Measurements from ENCODE around the gene RBM20. TPM values are rescaled to one million over a fixed set of nuclear protein-coding genes. Genes with fewer than 3 reads are reported as not detected.

The RBM20 gene
- total and polyA plus RNA-seq, 10 of the 15 experiments (the other 5 are each of a cell fraction or from before 2014, with no cell fraction given) = 0.04 to 0.26 (median 0.15) TPM

- TF ChIP-seq ZNF592 (IDR thresholded peaks at IDR 0.05) = no peak
- TF ChIP-seq WRNIP1 (IDR thresholded peaks at IDR 0.05; ENCODE audit: borderline replicate concordance, low read depth, low read length) = no peak
- TF ChIP-seq ESRRA (IDR thresholded peaks at IDR 0.05; ENCODE audit: low read length) = no peak
- TF ChIP-seq TCF7 (IDR thresholded peaks at IDR 0.05; ENCODE audit: borderline replicate concordance) = no peak
- TF ChIP-seq NR2C2 (IDR thresholded peaks at IDR 0.05; ENCODE audit: borderline replicate concordance, control insufficient read depth, insufficient read length, low read depth) = no peak
- no peak for TF ChIP-seq CREM (IDR thresholded peaks at IDR 0.05; ENCODE audit: low read depth)
- TF ChIP-seq BRCA1 (IDR thresholded peaks at IDR 0.05; ENCODE audit: low read depth, low read length) = no peak
- TF ChIP-seq SREBF2 (IDR thresholded peaks at IDR 0.05; ENCODE audit: low read length) = no peak
- TF ChIP-seq NFYB (IDR thresholded peaks at IDR 0.05; ENCODE audit: insufficient read depth, low read depth, low read length) = no peak
- no peak for TF ChIP-seq TAF1 (IDR thresholded peaks at IDR 0.05; ENCODE audit: borderline replicate concordance, low read depth, low read length)
- no peak for TF ChIP-seq SRF (IDR thresholded peaks at IDR 0.05; ENCODE audit: low read depth in 2 of 2, low read length in 2 of 2)
- no peak for TF ChIP-seq FOXK2 (IDR thresholded peaks at IDR 0.05)
These were observed 217.3 kb downstream of the RBM20 start (continued) for GRCh38 chr10:110861476-110861875.

All from GM12878 (cell line).